Thymus (tissue), 11 donors: ENCODE measurements around the gene CNOT4. TPM values are rescaled to one million over a fixed set of nuclear protein-coding genes. Genes with fewer than 3 reads are reported as not detected.
"Not testable (repeated sequence)": the region's sequence is repeated elsewhere in the genome, so short reads cannot be mapped to it uniquely, and the experiment has no call there.

Experiments
- DNase-seq, 9 donors: peaks; one replicate each; pipeline ENCODE4 v3.0.0-alpha.2; 2013; ENCODE audit warnings: low spot score in 9 of 9, low read depth in 6 of 9, missing footprints in 1 of 9
- H3K27ac ChIP-seq, 2 donors: one replicate each; pipeline ENCODE4 v1.5.1; 2013; ENCODE audit warnings: control low read depth in 1 of 2, low read depth in 1 of 2, low read length in 1 of 2, mild to moderate bottlenecking in 1 of 2, moderate library complexity in 1 of 2
- H3K27me3 ChIP-seq, 2 donors: one replicate each; pipeline ENCODE4 v1.5.1; 2013; ENCODE audit warnings: low read length in 1 of 2; ENCODE audit not compliant: control insufficient read depth in 2 of 2, insufficient read depth in 1 of 2
- H3K36me3 ChIP-seq, 2 donors: one replicate each; pipeline ENCODE4 v1.5.1; 2013; ENCODE audit warnings: low read length in 1 of 2, mild to moderate bottlenecking in 1 of 2, moderate library complexity in 1 of 2; ENCODE audit not compliant: control insufficient read depth in 2 of 2, insufficient read depth in 2 of 2
- H3K4me1 ChIP-seq, 2 donors: one replicate each; pipeline ENCODE4 v1.5.1; 2013; ENCODE audit warnings: low read length in 2 of 2; ENCODE audit not compliant: control insufficient read depth in 2 of 2, insufficient read depth in 2 of 2
- H3K4me3 ChIP-seq, 2 donors: one replicate each; pipeline ENCODE4 v1.5.1; 2013; ENCODE audit warnings: low read length in 2 of 2, control low read depth in 1 of 2, mild to moderate bottlenecking in 1 of 2
- H3K9me3 ChIP-seq, 2 donors: one replicate each; pipeline ENCODE4 v1.5.1; 2013; ENCODE audit warnings: low read length in 1 of 2, mild to moderate bottlenecking in 1 of 2; ENCODE audit not compliant: control insufficient read depth in 2 of 2, insufficient read depth in 1 of 2
- WGBS: extraction: QIAGEN DNeasy Blood & Tissue Kit; methylation state at CpG from one replicate; pipeline ENCODE4 v1.1.7; 2013; 5-methylcytosine and 5-hydroxymethylcytosine counted together
- polyA plus RNA-seq: library from polyadenylated mRNA; stranded (reverse); fragments of 200-250 nt; gene quantifications from one replicate; pipeline ENCODE4 v1.2.3, GENCODE V29; 2013
- total RNA-seq: library from RNA; stranded (reverse); fragments of 120-200 nt; gene quantifications from one replicate; pipeline ENCODE4 v1.2.4, GENCODE V29; 2013
- donor health status: healthy.

Gene CNOT4
- total and polyA plus RNA-seq, 2 donors = 6.3 to 12.8 TPM

DNA sequence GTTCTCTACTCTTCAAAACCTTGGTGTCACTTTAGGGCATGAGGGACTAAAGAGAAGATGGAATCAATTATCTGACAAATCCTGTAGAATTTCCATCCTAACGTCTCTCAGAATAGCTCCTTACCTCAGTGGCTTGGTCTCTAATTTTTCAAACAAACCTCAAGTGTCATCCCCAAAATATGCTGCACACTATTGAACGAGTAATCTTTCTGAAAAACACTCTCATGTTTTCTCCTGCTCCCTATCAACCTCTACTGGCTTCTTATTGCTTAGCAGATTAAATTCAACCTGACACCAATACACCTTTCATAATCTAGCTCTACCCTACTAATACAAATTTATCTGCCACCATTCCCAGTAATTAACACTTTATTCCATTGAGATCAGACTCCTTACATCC lies 8.5 kb downstream of the CNOT4 start:
- Histone ChIP-seq H3K27me3 (no peaks in the 10 kb centered on the region), H3K4me1 (no peaks in the 10 kb centered on the region), H3K4me3 (no peak overlapping the region), H3K9me3 (no peaks in the 10 kb centered on the region), H3K36me3 (peaks cover 0 to 3% of the 10 kb centered on the region in 2 donors), H3K27ac (no peak overlapping the region)
- WGBS = 93% methylated on average over 2 of the region's 2 CpGs
- DNase-seq = no peak

DNA sequence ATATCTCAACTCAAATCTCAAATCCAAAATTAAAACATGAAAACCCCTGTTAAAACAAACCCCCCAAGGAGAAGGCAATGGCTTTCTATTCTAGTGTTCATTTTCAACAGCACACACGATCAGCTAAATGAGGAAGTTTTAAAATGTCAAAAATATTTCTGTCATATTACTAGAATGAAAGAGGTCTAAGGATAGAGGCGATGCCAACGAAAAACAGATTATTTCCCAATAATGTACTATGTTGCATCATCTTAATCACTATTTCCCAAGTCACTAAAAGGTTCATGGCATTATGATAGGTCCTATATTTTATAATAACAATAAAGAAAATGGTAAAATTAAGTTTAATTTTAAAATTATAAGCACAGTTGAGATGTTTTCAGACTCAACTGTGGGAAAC lies 10.1 kb downstream of the CNOT4 start:
- 42% methylated on average over 3 of the region's 3 CpGs for WGBS
- H3K36me3 ChIP-seq = peaks cover 0 to 3% of the 10 kb centered on the region in 2 donors
- H3K27ac ChIP-seq = no peak overlapping the region
- no peaks in the 10 kb centered on the region for H3K9me3 ChIP-seq
- no peak for DNase-seq
- no peaks in the 10 kb centered on the region for H3K27me3 ChIP-seq
- no peaks in the 10 kb centered on the region for H3K4me1 ChIP-seq
- H3K4me3 ChIP-seq = no peak overlapping the region

DNA sequence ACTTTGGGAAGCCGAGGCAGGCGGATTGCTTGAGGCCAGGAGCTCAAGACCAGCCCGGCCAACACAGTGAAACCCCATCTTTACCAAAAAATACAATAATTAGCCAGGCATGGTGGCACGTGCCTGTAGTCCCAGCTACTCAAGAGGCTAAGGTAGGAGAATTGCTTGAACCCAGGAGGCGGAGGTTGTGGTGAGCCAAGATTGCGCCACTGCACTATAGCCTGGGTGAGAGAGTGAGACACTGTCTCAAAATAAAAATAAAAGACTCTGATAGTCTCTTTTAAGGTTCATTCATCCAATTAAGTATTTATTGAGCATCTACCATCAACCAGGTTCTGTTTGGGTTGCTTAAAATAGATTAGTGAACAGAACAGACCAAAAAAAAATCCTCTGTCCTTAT lies 12.7 kb downstream of the CNOT4 start:
- WGBS = 98% methylated on average over 6 of the region's 6 CpGs
- H3K4me1 ChIP-seq, H3K27me3 ChIP-seq: not testable (repeated sequence)

DNA sequence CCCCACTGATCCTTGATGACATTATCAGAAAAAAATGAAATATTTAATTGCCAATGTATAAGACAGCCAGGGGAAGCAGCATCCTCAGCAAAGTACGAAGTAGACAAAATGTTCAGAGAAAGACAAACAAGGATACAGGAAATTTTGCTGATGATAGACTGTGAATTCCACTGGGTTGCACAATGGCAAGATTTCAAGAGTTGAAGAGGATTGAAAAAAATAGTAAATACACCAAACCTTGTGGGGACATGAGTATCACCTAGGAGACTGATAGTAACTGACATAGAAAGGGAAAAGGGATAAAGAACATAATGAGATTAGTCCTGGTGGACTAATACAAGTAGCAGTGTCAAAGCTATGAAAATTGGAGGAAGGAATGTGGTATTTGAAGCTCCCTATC lies 16.5 kb downstream of the CNOT4 start:
- Histone ChIP-seq H3K4me1 (no peaks in the 10 kb centered on the region), H3K27me3 (no peaks in the 10 kb centered on the region), H3K9me3 (no peaks in the 10 kb centered on the region), H3K27ac (no peak overlapping the region), H3K4me3 (no peak overlapping the region), H3K36me3 (no peaks in the 10 kb centered on the region)
- DNase-seq = no peak
- WGBS = 98% methylated on average over 1 of the region's 1 CpG

More for the DNA sequence above, 12.7 kb downstream of the CNOT4 start:
- H3K36me3 ChIP-seq, H3K4me3 ChIP-seq, H3K9me3 ChIP-seq, H3K27ac ChIP-seq, DNase-seq: not testable (repeated sequence)

DNA sequence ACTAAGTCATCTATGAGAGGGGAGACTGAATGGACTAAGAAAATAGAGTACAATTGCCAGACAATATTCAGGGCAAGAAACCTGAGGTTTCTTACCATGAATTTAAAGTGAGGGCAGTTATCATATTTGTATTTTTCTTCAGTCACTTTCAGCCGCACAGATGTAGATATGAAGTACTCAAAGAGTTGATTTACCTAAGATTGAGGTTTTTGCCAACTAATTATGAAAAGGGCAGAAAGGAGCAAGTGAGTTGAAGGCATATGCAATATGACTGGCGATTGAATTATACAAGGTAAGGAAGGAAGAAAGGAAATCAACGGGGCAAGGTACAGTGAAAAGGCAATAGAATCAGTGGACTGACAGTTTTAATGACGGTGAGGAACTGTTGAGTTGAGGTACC lies 17.8 kb downstream of the CNOT4 start:
- H3K36me3 ChIP-seq = no peaks in the 10 kb centered on the region
- no peaks in the 10 kb centered on the region for H3K27me3 ChIP-seq
- H3K27ac ChIP-seq = no peak overlapping the region
- WGBS = 96% methylated on average over 4 of the region's 4 CpGs
- H3K4me3 ChIP-seq = no peak overlapping the region
- H3K4me1 ChIP-seq = no peaks in the 10 kb centered on the region
- H3K9me3 ChIP-seq = no peaks in the 10 kb centered on the region
- DNase-seq = no peak

DNA sequence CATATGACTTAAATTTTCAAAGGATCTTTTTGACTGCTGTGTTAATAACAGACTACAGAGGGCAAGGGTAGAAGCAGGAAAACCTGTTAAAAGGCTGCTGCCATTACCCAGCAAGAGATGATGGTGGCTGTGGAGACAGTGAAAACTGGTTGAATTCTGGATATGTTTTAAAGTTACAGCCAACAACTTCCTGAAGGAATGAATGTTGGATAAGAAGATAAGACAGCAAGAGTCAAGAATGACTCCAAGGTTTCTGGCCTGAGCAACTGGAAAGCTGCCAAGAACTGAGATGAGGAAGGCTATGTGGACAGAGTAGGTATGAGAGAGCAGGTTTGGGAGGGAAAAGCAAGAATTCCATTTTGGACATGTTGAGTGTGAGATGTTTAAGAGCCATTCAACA lies 19.1 kb downstream of the CNOT4 start:
- H3K4me1 ChIP-seq = no peaks in the 10 kb centered on the region
- H3K27ac ChIP-seq = no peak overlapping the region
- no peaks in the 10 kb centered on the region for H3K27me3 ChIP-seq
- no peak for DNase-seq
- H3K4me3 ChIP-seq = no peak overlapping the region
- no peaks in the 10 kb centered on the region for H3K9me3 ChIP-seq
- H3K36me3 ChIP-seq = no peaks in the 10 kb centered on the region

DNA sequence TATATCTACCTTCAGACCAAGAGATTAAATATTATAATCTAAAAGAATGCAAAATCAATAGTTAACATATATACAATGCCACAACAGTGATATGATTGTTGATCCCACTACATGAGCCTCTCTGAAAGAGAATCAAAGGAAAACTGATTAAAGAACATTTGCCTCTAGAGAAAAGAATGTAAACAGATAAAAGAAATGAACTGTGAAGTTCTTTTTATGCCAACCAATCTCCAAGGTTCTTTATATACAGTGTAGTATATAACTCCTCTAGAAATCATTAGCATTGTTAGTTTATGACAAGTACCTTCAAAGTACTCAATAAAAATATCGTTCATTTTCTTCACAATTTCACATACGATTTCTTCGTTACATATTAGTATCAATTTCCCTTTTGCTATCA lies 20.1 kb downstream of the CNOT4 start:
- DNase-seq = no peak
- Histone ChIP-seq H3K9me3 (no peaks in the 10 kb centered on the region), H3K4me1 (no peaks in the 10 kb centered on the region), H3K27ac (no peak overlapping the region), H3K4me3 (no peak overlapping the region), H3K27me3 (no peaks in the 10 kb centered on the region), H3K36me3 (no peaks in the 10 kb centered on the region)
- 98% methylated on average over 3 of the region's 3 CpGs for WGBS

DNA sequence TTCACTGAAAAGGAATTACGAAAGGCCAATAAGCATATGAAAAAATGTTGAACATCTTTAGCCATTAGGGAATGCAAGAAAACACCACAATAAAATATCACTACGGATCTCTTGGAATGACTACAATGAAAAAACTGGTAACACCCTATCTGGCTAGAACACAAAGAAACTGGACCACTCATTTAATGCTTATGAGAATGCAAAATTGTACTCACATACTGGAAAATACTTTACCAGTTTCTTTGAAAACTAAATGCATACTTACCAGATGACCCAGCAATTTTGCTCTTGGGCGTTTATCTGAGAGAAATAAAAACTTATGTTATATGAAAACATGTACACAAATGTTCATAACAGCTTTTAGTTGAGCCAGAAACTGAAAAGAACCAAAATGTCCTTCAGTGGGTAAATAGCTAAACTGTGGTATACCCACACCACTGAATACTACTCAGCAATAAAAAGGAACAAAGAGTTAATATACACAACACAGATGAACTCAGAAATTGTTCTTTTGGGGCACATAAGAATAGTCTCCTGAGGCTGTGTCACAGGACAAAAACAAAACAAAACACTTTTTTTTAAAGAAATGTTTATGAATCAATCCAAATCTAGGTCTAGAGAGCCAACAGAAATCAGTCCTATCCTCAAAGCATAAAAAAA lies 23.5 kb downstream of the CNOT4 start:
- Histone ChIP-seq H3K4me3 (no peak overlapping the region), H3K9me3 (no peaks in the 10 kb centered on the region), H3K36me3 (peaks cover 3 to 4% of the 10 kb centered on the region in 2 donors), H3K27ac (no peak overlapping the region), H3K4me1 (no peaks in the 10 kb centered on the region), H3K27me3 (no peaks in the 10 kb centered on the region)
- WGBS = 94% methylated on average over 3 of the region's 3 CpGs
- no peak for DNase-seq

DNA sequence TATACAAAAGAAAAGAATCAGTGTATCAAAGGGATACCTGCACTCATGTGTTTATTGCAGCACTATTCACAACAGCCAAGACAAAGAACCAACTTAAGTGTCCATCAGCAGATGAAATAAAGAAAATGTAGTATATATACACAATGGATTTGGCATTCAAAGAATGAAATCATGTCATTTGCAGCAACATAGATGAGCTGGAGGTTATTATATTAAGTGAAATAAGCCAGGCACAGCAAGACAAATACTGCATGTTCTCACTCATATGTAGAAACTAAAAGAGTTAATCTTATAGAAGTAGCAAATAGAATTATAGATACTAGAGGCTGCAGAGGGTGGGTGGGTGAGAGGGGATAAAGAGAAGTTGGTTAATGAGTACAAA lies 28.3 kb downstream of the CNOT4 start:
- Histone ChIP-seq H3K9me3 (no peaks in the 10 kb centered on the region), H3K36me3 (peaks cover 6 to 8% of the 10 kb centered on the region in 2 donors), H3K4me1 (no peaks in the 10 kb centered on the region), H3K27ac (no peak overlapping the region), H3K27me3 (no peaks in the 10 kb centered on the region), H3K4me3 (no peak overlapping the region)
- DNase-seq = no peak
